H1 (cell line): ENCODE data around the gene PCDHAC2. TPM values are rescaled to one million over a fixed set of nuclear protein-coding genes. Genes with fewer than 3 reads are reported as not detected.
A peak's percentile ranks its signal among the peaks of the same experiment; 100 is the strongest.

Experiments used
- CTCF ChIA-PET: fragments of 300-600 bp; sonication (Branson Sonifier 250); formaldehyde crosslinking; loops from one replicate; lab custom pipeline; 2021; ENCODE audit not compliant: partially characterized antibody; lab: Charles Lee
- POLR2A ChIA-PET: fragments of 300-600 bp; sonication (Branson Sonifier 250); formaldehyde crosslinking; loops from one replicate; lab custom pipeline; 2021; ENCODE audit warnings: inconsistent platforms; ENCODE audit not compliant: partially characterized antibody; lab: Charles Lee
- DNase-seq, 2 experiments: peaks; one replicate each; pipeline versions ENCODE4 v3.0.0 to v3.0.0-alpha.2; 2010 to 2022; ENCODE audit warnings: low spot score in 2 of 2, low read depth in 1 of 2, mixed read lengths in 1 of 2
- FAIRE-seq: peaks from 2 replicates; lab custom pipeline; 2011; peaks lifted over from hg19 to GRCh38; lab: Jason Lieb, UNC
- H2AFZ ChIP-seq: 2 replicates; pipeline ENCODE4 v1.8.1; 2012; ENCODE audit warnings: low read length, inconsistent platforms
- H2AK5ac ChIP-seq: 2 replicates; pipeline ENCODE4 v1.6.1; 2013; ENCODE audit warnings: low read depth, low read length
- H2BK120ac ChIP-seq: replicated peaks from 2 replicates; pipeline ENCODE3; 2013; ENCODE audit warnings: low read depth, low read length, inconsistent platforms
- H2BK12ac ChIP-seq: 2 replicates; pipeline ENCODE4 v1.6.1; 2013; ENCODE audit warnings: low read depth, low read length
- H2BK15ac ChIP-seq: 2 replicates; pipeline ENCODE4 v1.6.1; 2013; ENCODE audit warnings: low read length
- H2BK20ac ChIP-seq: 2 replicates; pipeline ENCODE4 v1.6.1; 2013; ENCODE audit warnings: low read length
- H2BK5ac ChIP-seq: 2 replicates; pipeline ENCODE4 v1.6.1; 2013; ENCODE audit warnings: low read depth, low read length
- H3K14ac ChIP-seq: 2 replicates; pipeline ENCODE4 v1.6.1; 2013; ENCODE audit warnings: inconsistent platforms; ENCODE audit not compliant: insufficient read length
- H3K18ac ChIP-seq: 2 replicates; pipeline ENCODE4 v1.6.1; 2013; ENCODE audit warnings: low read length; ENCODE audit errors: extremely low read depth
- H3K23ac ChIP-seq: 2 replicates; pipeline ENCODE4 v1.6.1; 2013; ENCODE audit warnings: inconsistent platforms; ENCODE audit not compliant: insufficient read length
- H3K23me2 ChIP-seq: 2 replicates; pipeline ENCODE4 v1.6.1; 2013; ENCODE audit warnings: low read depth, low read length
- H3K27ac ChIP-seq: 2 replicates; pipeline ENCODE4 v1.6.1; 2011; ENCODE audit warnings: low read depth, low read length, inconsistent platforms
- H3K27me3 ChIP-seq, 4 experiments: replicated peaks in 1 of 4; 1 replicate in 1 of 4; 2 replicates in 3 of 4; pipeline versions ENCODE4 v1.6.1 to v1.8.1; 2011 to 2013; ENCODE audit warnings: low read length in 3 of 4, mild to moderate bottlenecking in 3 of 4, inconsistent platforms in 2 of 4, mixed read lengths in 2 of 4, moderate library complexity in 1 of 4; ENCODE audit not compliant: control insufficient read depth in 3 of 4, insufficient read depth in 3 of 4; ENCODE audit errors: extremely low read depth in 1 of 4
- H3K36me3 ChIP-seq, 4 experiments: 2 replicates each; pipeline versions ENCODE4 v1.6.1 to v1.8.1; 2011 to 2013; ENCODE audit warnings: mild to moderate bottlenecking in 4 of 4, low read length in 3 of 4, moderate library complexity in 2 of 4, control low read depth in 1 of 4, inconsistent platforms in 1 of 4; ENCODE audit not compliant: insufficient read depth in 4 of 4, control insufficient read depth in 2 of 4
- H3K4ac ChIP-seq: replicated peaks from 2 replicates; pipeline ENCODE3; 2013; ENCODE audit warnings: low read length, low read depth, mixed read lengths, inconsistent platforms; ENCODE audit not compliant: insufficient read length
- H3K4me1 ChIP-seq, 4 experiments: replicated peaks in 1 of 4; 1 replicate in 1 of 4; 2 replicates in 3 of 4; pipeline versions ENCODE4 v1.6.1 to v1.8.1; 2011 to 2013; ENCODE audit warnings: low read length in 3 of 4, inconsistent platforms in 2 of 4, mixed read lengths in 1 of 4; ENCODE audit not compliant: insufficient read depth in 4 of 4, control insufficient read depth in 3 of 4
- H3K4me2 ChIP-seq, 2 experiments: 2 replicates each; pipeline versions ENCODE4 v1.6.1 to v1.8.1; 2011 to 2013; ENCODE audit warnings: low read depth in 2 of 2, low read length in 2 of 2, control low read depth in 1 of 2, inconsistent platforms in 1 of 2, mild to moderate bottlenecking in 1 of 2; ENCODE audit not compliant: insufficient read depth in 1 of 2
- H3K4me3 ChIP-seq, 4 experiments: fragments of 200-600, 300-600 bp in 1 of 4; sonication (generic), shearing (Covaris generic), sonication (Bioruptor Twin) in 1 of 4; 2 replicates each; pipeline versions ENCODE4 v1.5.1 to v1.8.1; 2011 to 2016; ENCODE audit warnings: low read length in 4 of 4, low read depth in 3 of 4, control low read depth in 2 of 4, inconsistent platforms in 2 of 4, mild to moderate bottlenecking in 2 of 4, mixed read lengths in 1 of 4, moderate library complexity in 1 of 4; ENCODE audit not compliant: insufficient read depth in 2 of 4; ENCODE audit errors: extremely low read depth in 1 of 4
- H3K56ac ChIP-seq: replicated peaks from 2 replicates; pipeline ENCODE3; 2013; ENCODE audit warnings: low read depth, mild to moderate bottlenecking, mixed read lengths, low read length, inconsistent platforms; ENCODE audit not compliant: insufficient read length
- H3K79me1 ChIP-seq: 2 replicates; pipeline ENCODE4 v1.6.1; 2013; ENCODE audit warnings: low read depth, low read length, control low read depth
- H3K79me2 ChIP-seq, 2 experiments: 2 replicates each; pipeline versions ENCODE4 v1.6.1 to v1.8.1; 2012 to 2013; ENCODE audit warnings: low read length in 2 of 2, mild to moderate bottlenecking in 2 of 2, inconsistent platforms in 1 of 2; ENCODE audit not compliant: insufficient read depth in 2 of 2, control insufficient read depth in 1 of 2
- H3K9ac ChIP-seq, 4 experiments: replicated peaks in 1 of 4; 1 replicate in 1 of 4; 2 replicates in 3 of 4; pipeline versions ENCODE4 v1.6.1 to v1.8.1; 2011 to 2013; ENCODE audit warnings: low read depth in 3 of 4, low read length in 3 of 4, control low read depth in 2 of 4, mild to moderate bottlenecking in 2 of 4, moderate library complexity in 2 of 4, inconsistent platforms in 1 of 4; ENCODE audit errors: extremely low read depth in 1 of 4
- H3K9me3 ChIP-seq, 2 experiments: 2 replicates each; pipeline versions ENCODE4 v1.6.1 to v1.8.1; 2012 to 2013; ENCODE audit warnings: mild to moderate bottlenecking in 2 of 2, moderate library complexity in 2 of 2, control low read depth in 1 of 2, inconsistent platforms in 1 of 2, low read depth in 1 of 2, low read length in 1 of 2, mixed read lengths in 1 of 2; ENCODE audit not compliant: insufficient read depth in 2 of 2
- H4K20me1 ChIP-seq, 2 experiments: replicated peaks in 1 of 2; 2 replicates each; pipeline versions ENCODE3 to v1.8.1; 2011 to 2013; ENCODE audit warnings: inconsistent platforms in 2 of 2, low read length in 2 of 2, mild to moderate bottlenecking in 1 of 2; ENCODE audit not compliant: insufficient read depth in 2 of 2, control insufficient read depth in 1 of 2
- H4K5ac ChIP-seq: 2 replicates; pipeline ENCODE4 v1.6.1; 2013; ENCODE audit warnings: low read length, low read depth, mixed read lengths, inconsistent platforms; ENCODE audit not compliant: insufficient read length
- H4K8ac ChIP-seq: 2 replicates; pipeline ENCODE4 v1.8.0; 2013; ENCODE audit warnings: mild to moderate bottlenecking, moderate library complexity, low read length, inconsistent platforms; ENCODE audit not compliant: insufficient read depth; ENCODE audit errors: extremely low read depth
- H4K91ac ChIP-seq: replicated peaks from 2 replicates; pipeline ENCODE3; 2013; ENCODE audit warnings: low read length, mixed read lengths, inconsistent platforms; ENCODE audit not compliant: insufficient read length
- ASH2L ChIP-seq: fragments of 200-600, 300-600 bp; sonication (generic); IDR thresholded peaks from one replicate; pipeline ENCODE4 v1.7.1; 2017; ENCODE audit warnings: low read length
- BRCA1 ChIP-seq: IDR thresholded peaks from 2 replicates; pipeline ENCODE4 v1.6.1; 2012; ENCODE audit warnings: low read depth, low read length, improper control_type of control experiment
- CHD1 ChIP-seq: IDR thresholded peaks from 2 replicates; pipeline ENCODE4 v1.6.1; 2012; ENCODE audit warnings: low read depth, low read length, improper control_type of control experiment
- CTCF ChIP-seq, 3 experiments: IDR thresholded peaks; 1 replicate in 2 of 3; 2 replicates in 1 of 3; pipeline versions ENCODE4 v1.5.1 to v1.6.1; 2011; ENCODE audit warnings: low read length in 3 of 3, mild to moderate bottlenecking in 3 of 3, inconsistent platforms in 2 of 3, low read depth in 1 of 3, moderate library complexity in 1 of 3; ENCODE audit not compliant: insufficient read depth in 1 of 3; ENCODE audit errors: control extremely low read depth in 1 of 3
- EGR1 ChIP-seq: IDR thresholded peaks from 2 replicates; pipeline ENCODE4 v1.6.1; 2011; ENCODE audit warnings: low read depth, low read length, borderline replicate concordance
- MAX ChIP-seq: IDR thresholded peaks from 2 replicates; pipeline ENCODE4 v1.6.1; 2012; ENCODE audit warnings: inconsistent platforms
- POLR2AphosphoS5 ChIP-seq: IDR thresholded peaks from 2 replicates; pipeline ENCODE4 v1.6.1; 2011; ENCODE audit warnings: low read depth, low read length
- SIN3A ChIP-seq, 2 experiments: IDR thresholded peaks in 1 of 2; conservative IDR thresholded peaks in 1 of 2; 2 replicates each; pipeline ENCODE4 v1.6.1; 2011 to 2012; ENCODE audit warnings: low read length in 2 of 2, improper control_type of control experiment in 1 of 2, low read depth in 1 of 2, mild to moderate bottlenecking in 1 of 2
- SRF ChIP-seq: IDR thresholded peaks from 2 replicates; pipeline ENCODE4 v1.6.1; 2011; ENCODE audit warnings: mild to moderate bottlenecking, low read depth, low read length, moderate library complexity
- TAF1 ChIP-seq: IDR thresholded peaks from 2 replicates; pipeline ENCODE4 v1.6.1; 2011; ENCODE audit warnings: mild to moderate bottlenecking, low read depth, low read length
- TEAD4 ChIP-seq: IDR thresholded peaks from 2 replicates; pipeline ENCODE4 v1.6.1; 2012; ENCODE audit warnings: low read depth, low read length, inconsistent platforms, mixed read lengths
- WGBS, 2 experiments: shearing (Covaris generic) in 1 of 2; methylation state at CpG; one replicate each; pipeline versions ENCODE4 v1.1.6 to v1.1.7; 2013 to 2015; ENCODE audit warnings: low lambda C conversion rate in 2 of 2, mixed read lengths in 2 of 2, inconsistent platforms in 1 of 2, low coverage in 1 of 2, missing lambda C conversion rate in 1 of 2; ENCODE audit not compliant: insufficient replicate concordance in 2 of 2, insufficient coverage in 1 of 2, insufficient read length in 1 of 2; ENCODE audit errors: extremely low coverage in 1 of 2, missing lambda C conversion rate in 1 of 2; 5-methylcytosine and 5-hydroxymethylcytosine counted together
- polyA plus RNA-seq, 7 experiments: library from polyadenylated mRNA; depleted of rRNA in 3 of 7; stranded (reverse) in 5 of 7; unstranded in 2 of 7; fragments of >200 nt in 5 of 7; fragments of 200-250 nt in 2 of 7; gene quantifications; 1 replicate in 5 of 7; 2 replicates in 1 of 7; 4 replicates in 1 of 7; pipeline versions ENCODE4 v1.2.1 to v1.2.3, GENCODE V29; 2011 to 2013; ENCODE audit warnings: missing spikeins in 2 of 7, mixed read lengths in 2 of 7
- total RNA-seq: library from RNA; stranded (reverse); fragmentation: NEBNext Ultra II Directional; extraction: Animal tissue kit (Norgen Biotek cat#: 25700); gene quantifications from 2 replicates; pipeline ENCODE4 v1.2.1, GENCODE V29; 2021

Gene PCDHAC2
- total and polyA plus RNA-seq, 2 of the 8 experiments (the other 6 are each of a cell fraction or from before 2014, with no cell fraction given): 3.7 to 5.0 TPM

GRCh38 chr5:140927228-140927573, 39.1 kb upstream of the PCDHAC2 start:
- Histone ChIP-seq H3K4ac (peak overlapping the region; percentile 32), H4K8ac (no peak overlapping the region), H3K79me1 (no peaks in the 10 kb centered on the region; the same call in none of the 2 replicates), H2BK12ac (peak overlapping the region; percentile 72), H3K9ac (0 out of 7 replicates have a peak overlapping the region, but pooled peaks of 1 of the 4 experiments have one; percentile 16), H3K4me1 (peaks cover 0 to 15% (median 11%) of the 10 kb centered on the region in 4 experiments; a peak in 6 of 7 replicates), H3K23me2 (peaks cover 20% of the 10 kb centered on the region), H2BK20ac (no peak overlapping the region), H3K14ac (no peak overlapping the region), H3K56ac (no peak overlapping the region), H4K20me1 (peaks cover 9 to 15% of the 10 kb centered on the region in 2 experiments), H2BK120ac (no peak overlapping the region), H2AK5ac (no peak overlapping the region), H3K23ac (no peak overlapping the region), H4K91ac (no peak overlapping the region), H3K27me3 (peaks cover 0 to 25% (median 15%) of the 10 kb centered on the region in 4 experiments; a peak in 6 of 7 replicates), H3K4me2 (peak overlapping the region; percentile 95 to 97), H3K9me3 (no peaks in the 10 kb centered on the region), H2BK15ac (no peak overlapping the region), H2BK5ac (no peak overlapping the region), H3K27ac (no peak overlapping the region), H3K36me3 (no peaks in the 10 kb centered on the region), H3K79me2 (no peaks in the 10 kb centered on the region), H2AFZ (peak overlapping the region; percentile 68), H3K4me3 (peak overlapping the region; percentile 62 to 75 (median 68)), H4K5ac (no peak overlapping the region), H3K18ac (no peak overlapping the region)
- 4% methylated on average over 26 of the region's 26 CpGs; no CpG with 5 or more reads in 1 of the 2 experiments for WGBS, 2 experiments
- CTCF ChIA-PET: interaction anchor here (0.7 to 4.8 kb wide), 42 partner anchors 8 to 134 kb away, joined by 3 to 78 read pairs (median 5); partner anchors contain the start of genes PCDHA10, PCDHA12, PCDHA13 and PCDHA4
- POLR2A ChIA-PET: interaction anchor here (0.7 to 3.8 kb wide), 8 partner anchors 9 to 113 kb away, joined by 3 to 41 read pairs (median 6); partner anchors contain the start of genes PCDHA11 and PCDHA12
- FAIRE-seq: peak; percentile 63
- DNase-seq: peak in 1 of 2 experiments; percentile 72
- TF ChIP-seq TAF1 (no peak; the same call in 1 of the 2 replicates), SIN3A (conservative IDR thresholded peaks at IDR 0.05 in 1 of 2, IDR thresholded peaks at IDR 0.05 in 1 of 2; ENCODE audit: low read depth in 1 of 2, low read length in 2 of 2) (0 out of 4 replicates have a peak, but pooled peaks of 1 of the 2 experiments have one; percentile 23), MAX (peak; percentile 36; the same call in 1 of the 2 replicates), CHD1 (no peak), ASH2L (peak; percentile 8), EGR1 (no peak), BRCA1 (no peak), POLR2AphosphoS5 (no peak), CTCF (IDR thresholded peaks at IDR 0.05; ENCODE audit: control extremely low read depth in 1 of 3, insufficient read depth in 1 of 3, low read depth in 1 of 3, low read length in 3 of 3) (peak in 1 of 3 experiments; percentile 9; a peak in 1 of 4 replicates), TEAD4 (no peak), SRF (no peak)
